K562 (cell line): ENCODE results near the gene MATN1. TPM values are rescaled to one million over a fixed set of nuclear protein-coding genes. Genes with fewer than 3 reads are reported as not detected.

Experiments
- ATAC-seq: fragments of 200-7000 bp; cut with Tn5 transposase; 3 replicates; pipeline ENCODE4 v1.9.1; 2020; ENCODE audit warnings: moderate library complexity
- BruUV-seq: library from RNA; stranded (reverse); fragments of 400-500 nt; replicated peaks from 2 replicates; lab custom pipeline; 2021; lab: Mats Ljungman, UMichigan
- CTCF ChIA-PET: fragments of 300-600 bp; formaldehyde crosslinking; extraction: SDS; loops from one replicate; lab custom pipeline; 2021; ENCODE audit warnings: low intra/inter-chr PET ratio; lab: Yijun Ruan, JAX
- POLR2A ChIA-PET: fragments of 300-600, 350-650 bp; sonication (Branson Sonifier 250); formaldehyde crosslinking; extraction: SDS; loops from one replicate; lab custom pipeline; 2021; ENCODE audit warnings: antibody characterized with exemption, inconsistent platforms; lab: Yijun Ruan, JAX
- DNase-seq, 4 experiments: peaks; one replicate each; pipeline versions ENCODE4 v3.0.0 to v3.0.0-alpha.2; 2011 to 2018; ENCODE audit warnings: low spot score in 3 of 4, mixed read lengths in 3 of 4; ENCODE audit errors: extremely low read depth in 1 of 4
- FAIRE-seq: peaks from 2 replicates; lab custom pipeline; 2011; peaks lifted over from hg19 to GRCh38; lab: Jason Lieb, UNC
- H2AFZ ChIP-seq: 2 replicates; pipeline ENCODE4 v1.6.0; 2011; ENCODE audit warnings: low read depth, low read length, control low read depth, inconsistent platforms
- H3K27ac ChIP-seq: fragments of 200-600 bp; 3 replicates; pipeline ENCODE4 v1.8.0; 2011; ENCODE audit warnings: low read depth, mild to moderate bottlenecking, control low read depth, inconsistent platforms, low read length, moderate library complexity, mixed read lengths; ENCODE audit errors: extremely low read depth
- H3K27me3 ChIP-seq, 2 experiments: fragments of 300-600 bp in 1 of 2; 2 replicates in 1 of 2; 3 replicates in 1 of 2; pipeline versions ENCODE4 v1.6.0 to v1.8.0; 2011; ENCODE audit warnings: inconsistent platforms in 2 of 2, low read length in 2 of 2, mild to moderate bottlenecking in 1 of 2, mixed read lengths in 1 of 2, moderate library complexity in 1 of 2; ENCODE audit not compliant: control insufficient read depth in 2 of 2, insufficient read depth in 2 of 2
- H3K36me3 ChIP-seq: fragments of 300-600 bp; 3 replicates; pipeline ENCODE4 v1.8.0; 2011; ENCODE audit warnings: mild to moderate bottlenecking, low read length, inconsistent platforms; ENCODE audit not compliant: control insufficient read depth, insufficient read depth
- H3K4me1 ChIP-seq, 2 experiments: fragments of 200-600 bp in 1 of 2; replicated peaks in 1 of 2; 2 replicates in 1 of 2; 3 replicates in 1 of 2; pipeline versions ENCODE4 v1.5.1 to v1.8.0; 2011; ENCODE audit warnings: inconsistent platforms in 2 of 2, low read length in 2 of 2, mild to moderate bottlenecking in 1 of 2, mixed read lengths in 1 of 2, moderate library complexity in 1 of 2; ENCODE audit not compliant: control insufficient read depth in 2 of 2, insufficient read depth in 2 of 2
- H3K4me2 ChIP-seq: 2 replicates; pipeline ENCODE4 v1.6.1; 2011; ENCODE audit warnings: low read length, control low read depth, inconsistent platforms, mixed read lengths; ENCODE audit not compliant: insufficient read depth
- H3K4me3 ChIP-seq: fragments of 200-600 bp; sonication (generic), shearing (Covaris generic); 2 replicates; pipeline ENCODE4 v1.5.1; 2016; ENCODE audit warnings: control low read depth, inconsistent platforms
- H3K79me2 ChIP-seq: fragments of 200-600 bp; 3 replicates; pipeline ENCODE4 v1.8.0; 2011; ENCODE audit warnings: low read length, inconsistent platforms; ENCODE audit not compliant: control insufficient read depth, insufficient read depth
- H3K9ac ChIP-seq, 2 experiments: 2 replicates each; pipeline versions ENCODE4 v1.6.0 to v1.6.1; 2011; ENCODE audit warnings: low read depth in 2 of 2, low read length in 2 of 2, control low read depth in 1 of 2, inconsistent platforms in 1 of 2, mild to moderate bottlenecking in 1 of 2, mixed read lengths in 1 of 2; ENCODE audit not compliant: insufficient read depth in 1 of 2
- H3K9me1 ChIP-seq: one replicate; pipeline ENCODE4 v1.6.0; 2011; ENCODE audit warnings: inconsistent platforms, mild to moderate bottlenecking, low read length, moderate library complexity; ENCODE audit not compliant: control insufficient read depth, insufficient read depth
- H3K9me3 ChIP-seq: replicated peaks from 2 replicates; pipeline ENCODE4 v1.5.1; 2011; ENCODE audit warnings: low read depth, low read length, inconsistent platforms; ENCODE audit not compliant: control insufficient read depth, insufficient read depth
- H4K20me1 ChIP-seq: replicated peaks from 2 replicates; pipeline ENCODE4 v1.6.1; 2011; ENCODE audit warnings: low read length, inconsistent platforms, mixed read lengths; ENCODE audit not compliant: control insufficient read depth, insufficient read depth
- ERF ChIP-seq: fragments of 450-650 bp; formaldehyde crosslinking; IDR thresholded peaks from 2 replicates; pipeline ENCODE4 v1.4.0; 2020; ENCODE audit warnings: mild to moderate bottlenecking, mixed read lengths
- MYNN ChIP-seq, 2 experiments: sonication (generic); formaldehyde crosslinking in 1 of 2; IDR thresholded peaks; 2 replicates each; pipeline versions ENCODE4 v1.5.0 to v1.6.1; 2016 to 2020; ENCODE audit warnings: antibody characterized with exemption in 1 of 2, missing genetic modification reagents in 1 of 2
- PURB ChIP-seq: sonication (generic); formaldehyde crosslinking; IDR thresholded peaks from 2 replicates; pipeline ENCODE4 v1.9.0; 2021; ENCODE audit warnings: low read depth, mild to moderate bottlenecking, missing genetic modification reagents
- TEAD2 ChIP-seq: fragments of 450-650 bp; IDR thresholded peaks from 2 replicates; pipeline ENCODE4 v1.6.1; 2016; ENCODE audit warnings: missing genetic modification characterization, control low read depth, missing compliant biosample characterization
- WGBS: fragments of 100-300 bp; shearing (Covaris generic); methylation state at CpG from one replicate; pipeline ENCODE4 v1.1.6; 2016; ENCODE audit warnings: low coverage, mixed read lengths; ENCODE audit not compliant: insufficient coverage; ENCODE audit errors: missing lambda C conversion rate; 5-methylcytosine and 5-hydroxymethylcytosine counted together
- in situ Hi-C: fragments of 300-500 bp; cut with MboI; formaldehyde crosslinking; loops from 4 replicates; pipeline ENCODE4 v1.15.0; 2018; ENCODE audit warnings: inconsistent platforms, mixed read lengths
- intact Hi-C: fragments of 100-400 bp; cut with micrococcal nuclease; formaldehyde crosslinking; loops from 2 replicates; pipeline ENCODE4 v1.14.2; 2022
- polyA plus RNA-seq, 8 experiments: library from polyadenylated mRNA; depleted of rRNA in 4 of 8; stranded (reverse) in 5 of 8; unstranded in 3 of 8; fragments of >200 nt; fragmentation: Nextera tagmentation in 2 of 8; fragmentation: Illumina TruSeq in 1 of 8; extraction: Ambion mirVana in 2 of 8; extraction: Trizol in 1 of 8; gene quantifications; 2 replicates each; pipeline versions ENCODE4 v1.2.1 to v1.2.3, GENCODE V29; 2011 to 2014; ENCODE audit warnings: inconsistent platforms in 1 of 8, missing spikeins in 1 of 8
- total RNA-seq, 7 experiments: library from RNA; depleted of rRNA in 6 of 7; stranded (reverse); fragments of >200 nt in 6 of 7; fragmentation: Illumina TruSeq in 2 of 7; extraction: Trizol in 2 of 7; gene quantifications; 2 replicates each; pipeline versions ENCODE4 v1.2.1 to v1.2.3, GENCODE V29; 2011 to 2021; ENCODE audit warnings: low replicate concordance in 1 of 7
- TF ChIP-seq, protein P1 (sequence below): fragments of 250-450 bp; sonication (Bioruptor Pico); IDR thresholded peaks from 2 replicates; pipeline ENCODE4 v1.4.0; 2020
- TF ChIP-seq, protein P2 (sequence below): fragments of 450-650 bp; IDR thresholded peaks from 2 replicates; pipeline ENCODE4 v1.6.1; 2016; ENCODE audit warnings: antibody characterized with exemption

The MATN1 gene
- total and polyA plus RNA-seq, 9 of the 15 experiments (the other 6 are each of a cell fraction or from before 2014, with no cell fraction given): 0.10 to 2.3 (median 1.2) TPM

DNA sequence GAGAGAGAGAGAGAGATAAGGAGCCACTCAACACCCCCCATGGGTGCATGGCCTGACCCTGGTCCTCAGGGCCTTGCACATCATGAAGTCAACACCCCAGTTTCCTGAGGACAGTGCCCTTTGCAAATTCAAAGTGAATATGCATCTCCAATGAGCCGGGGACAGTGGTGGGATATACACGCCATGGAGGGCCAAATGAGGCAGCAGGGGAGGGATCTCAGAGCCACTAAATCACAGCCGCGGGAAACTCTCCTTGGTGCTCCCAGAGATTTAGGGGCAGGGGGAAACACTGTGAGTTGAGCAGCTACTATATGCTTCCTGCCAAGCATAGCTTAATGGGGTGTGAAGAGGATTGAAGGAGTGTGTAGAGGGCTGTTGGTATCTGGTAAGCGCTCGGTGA, 35.5 kb downstream of the MATN1 start:
- no peak for DNase-seq

DNA sequence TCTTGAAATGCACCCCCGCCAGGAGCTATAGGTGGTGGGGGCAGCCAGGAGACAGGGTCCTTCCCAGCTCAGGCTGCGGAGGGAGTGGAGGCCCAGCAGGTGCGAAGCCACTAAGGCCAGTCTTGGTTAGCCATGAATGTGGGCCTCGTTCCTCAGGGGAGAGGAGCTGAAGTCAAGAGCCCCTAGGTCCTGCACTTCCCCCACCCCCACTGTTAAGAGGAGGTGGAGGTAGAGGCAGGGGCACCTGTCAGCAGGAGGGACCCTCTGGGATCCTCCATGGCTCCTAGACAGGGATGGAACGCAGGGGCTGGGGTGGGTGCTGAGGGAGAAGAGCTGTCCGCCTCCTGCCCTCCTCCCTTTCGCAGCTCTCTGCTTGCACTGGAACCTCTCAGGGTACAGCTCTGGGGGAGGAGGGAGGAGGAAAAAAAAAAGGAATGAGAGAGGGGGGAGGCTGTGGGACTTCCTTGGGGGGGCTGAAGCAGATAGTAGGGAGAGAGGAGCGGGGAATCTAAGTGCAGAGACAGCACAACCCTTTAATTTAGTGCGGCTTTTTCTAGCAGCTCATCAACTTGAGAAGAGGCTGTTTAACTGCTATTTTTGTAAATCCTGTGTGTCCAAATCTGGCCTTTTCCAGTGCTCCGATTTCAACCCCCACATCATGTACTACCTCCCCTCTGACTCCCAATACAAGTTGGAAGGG, 37.0 kb downstream of the MATN1 start:
- CTCF ChIA-PET: no interaction called here
- Histone ChIP-seq H4K20me1 (0 out of 2 replicates have a peak, but pooled peaks cover 2% of the 10 kb centered on the region), H3K4me1 (peaks cover 0 to 8% of the 10 kb centered on the region in 2 experiments; a peak in 1 of 5 replicates), H3K27ac (no peak overlapping the region), H3K9me3 (no peaks in the 10 kb centered on the region), H3K36me3 (no peaks in the 10 kb centered on the region), H3K4me2 (no peak overlapping the region), H3K27me3 (peaks cover 19 to 57% of the 10 kb centered on the region in 2 experiments; a peak in 4 of 5 replicates), H2AFZ (no peak overlapping the region), H3K79me2 (no peaks in the 10 kb centered on the region), H3K9me1 (no peaks in the 10 kb centered on the region), H3K4me3 (no peak overlapping the region), H3K9ac (no peak overlapping the region)
- POLR2A ChIA-PET: interaction anchor here (0.8 to 1.1 kb wide), 4 partner anchors 10 to 39 kb away, joined by 3 to 4 read pairs (median 3); no protein-coding TSS in a partner anchor
- FAIRE-seq: no peak
- no peak for DNase-seq
- intact Hi-C loops (no loop called here), in situ Hi-C loops (no loop called here)
- BruUV-seq: no TSS peak
- ATAC-seq: no peak
- WGBS: 3% methylated on average over 8 of the region's 10 CpGs
- TF ChIP-seq, protein P1, sequence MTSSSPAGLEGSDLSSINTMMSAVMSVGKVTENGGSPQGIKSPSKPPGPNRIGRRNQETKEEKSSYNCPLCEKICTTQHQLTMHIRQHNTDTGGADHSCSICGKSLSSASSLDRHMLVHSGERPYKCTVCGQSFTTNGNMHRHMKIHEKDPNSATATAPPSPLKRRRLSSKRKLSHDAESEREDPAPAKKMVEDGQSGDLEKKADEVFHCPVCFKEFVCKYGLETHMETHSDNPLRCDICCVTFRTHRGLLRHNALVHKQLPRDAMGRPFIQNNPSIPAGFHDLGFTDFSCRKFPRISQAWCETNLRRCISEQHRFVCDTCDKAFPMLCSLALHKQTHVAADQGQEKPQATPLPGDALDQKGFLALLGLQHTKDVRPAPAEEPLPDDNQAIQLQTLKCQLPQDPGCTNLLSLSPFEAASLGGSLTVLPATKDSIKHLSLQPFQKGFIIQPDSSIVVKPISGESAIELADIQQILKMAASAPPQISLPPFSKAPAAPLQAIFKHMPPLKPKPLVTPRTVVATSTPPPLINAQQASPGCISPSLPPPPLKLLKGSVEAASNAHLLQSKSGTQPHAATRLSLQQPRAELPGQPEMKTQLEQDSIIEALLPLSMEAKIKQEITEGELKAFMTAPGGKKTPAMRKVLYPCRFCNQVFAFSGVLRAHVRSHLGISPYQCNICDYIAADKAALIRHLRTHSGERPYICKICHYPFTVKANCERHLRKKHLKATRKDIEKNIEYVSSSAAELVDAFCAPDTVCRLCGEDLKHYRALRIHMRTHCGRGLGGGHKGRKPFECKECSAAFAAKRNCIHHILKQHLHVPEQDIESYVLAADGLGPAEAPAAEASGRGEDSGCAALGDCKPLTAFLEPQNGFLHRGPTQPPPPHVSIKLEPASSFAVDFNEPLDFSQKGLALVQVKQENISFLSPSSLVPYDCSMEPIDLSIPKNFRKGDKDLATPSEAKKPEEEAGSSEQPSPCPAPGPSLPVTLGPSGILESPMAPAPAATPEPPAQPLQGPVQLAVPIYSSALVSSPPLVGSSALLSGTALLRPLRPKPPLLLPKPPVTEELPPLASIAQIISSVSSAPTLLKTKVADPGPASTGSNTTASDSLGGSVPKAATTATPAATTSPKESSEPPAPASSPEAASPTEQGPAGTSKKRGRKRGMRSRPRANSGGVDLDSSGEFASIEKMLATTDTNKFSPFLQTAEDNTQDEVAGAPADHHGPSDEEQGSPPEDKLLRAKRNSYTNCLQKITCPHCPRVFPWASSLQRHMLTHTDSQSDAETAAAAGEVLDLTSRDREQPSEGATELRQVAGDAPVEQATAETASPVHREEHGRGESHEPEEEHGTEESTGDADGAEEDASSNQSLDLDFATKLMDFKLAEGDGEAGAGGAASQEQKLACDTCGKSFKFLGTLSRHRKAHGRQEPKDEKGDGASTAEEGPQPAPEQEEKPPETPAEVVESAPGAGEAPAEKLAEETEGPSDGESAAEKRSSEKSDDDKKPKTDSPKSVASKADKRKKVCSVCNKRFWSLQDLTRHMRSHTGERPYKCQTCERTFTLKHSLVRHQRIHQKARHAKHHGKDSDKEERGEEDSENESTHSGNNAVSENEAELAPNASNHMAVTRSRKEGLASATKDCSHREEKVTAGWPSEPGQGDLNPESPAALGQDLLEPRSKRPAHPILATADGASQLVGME (CRISPR knock-in tag): no peak
- TF ChIP-seq PURB (no peak), TEAD2 (no peak)
- TF ChIP-seq, protein P2, sequence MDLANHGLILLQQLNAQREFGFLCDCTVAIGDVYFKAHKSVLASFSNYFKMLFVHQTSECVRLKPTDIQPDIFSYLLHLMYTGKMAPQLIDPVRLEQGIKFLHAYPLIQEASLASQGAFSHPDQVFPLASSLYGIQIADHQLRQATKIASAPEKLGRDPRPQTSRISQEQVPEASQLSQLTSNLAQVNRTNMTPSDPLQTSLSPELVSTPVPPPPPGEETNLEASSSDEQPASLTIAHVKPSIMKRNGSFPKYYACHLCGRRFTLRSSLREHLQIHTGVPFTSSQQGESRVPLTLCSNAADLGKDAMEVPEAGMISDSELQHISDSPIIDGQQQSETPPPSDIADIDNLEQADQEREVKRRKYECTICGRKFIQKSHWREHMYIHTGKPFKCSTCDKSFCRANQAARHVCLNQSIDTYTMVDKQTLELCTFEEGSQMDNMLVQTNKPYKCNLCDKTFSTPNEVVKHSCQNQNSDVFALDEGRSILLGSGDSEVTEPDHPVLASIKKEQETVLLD: no peak

More for the DNA sequence above, 35.5 kb downstream of the MATN1 start:
- no peaks in the 10 kb centered on the region for H3K36me3 ChIP-seq
- H3K4me1 ChIP-seq: peaks cover 0 to 8% of the 10 kb centered on the region in 2 experiments; a peak in 1 of 5 replicates
- WGBS: 9% methylated on average over 6 of the region's 6 CpGs
- H3K9me1 ChIP-seq: no peaks in the 10 kb centered on the region
- FAIRE-seq (no peak), ATAC-seq (no peak)
- no peak overlapping the region for H3K4me3 ChIP-seq
- ChIA-PET POLR2A (no interaction called here), CTCF (no interaction called here)
- in situ Hi-C loops: no loop called here
- no peaks in the 10 kb centered on the region for H3K9me3 ChIP-seq
- H3K27me3 ChIP-seq: peaks cover 22 to 58% of the 10 kb centered on the region in 2 experiments; a peak in 4 of 5 replicates
- BruUV-seq: no TSS peak
- intact Hi-C loops: no loop called here
- no peak overlapping the region for H3K9ac ChIP-seq
- H3K79me2 ChIP-seq: no peaks in the 10 kb centered on the region
- H3K27ac ChIP-seq: no peak overlapping the region
- TF ChIP-seq MYNN (IDR thresholded peaks at IDR 0.05) (no peak), MYNN (CRISPR knock-in tag; IDR thresholded peaks at IDR 0.05) (no peak), ERF (CRISPR knock-in tag) (no peak)
- H4K20me1 ChIP-seq: 0 out of 2 replicates have a peak, but pooled peaks cover 4% of the 10 kb centered on the region
- no peak overlapping the region for H2AFZ ChIP-seq
- no peak overlapping the region for H3K4me2 ChIP-seq
